IMR-90 (cell line): Measurements from ENCODE around the gene BEGAIN. TPM values are rescaled to one million over a fixed set of nuclear protein-coding genes. Genes with fewer than 3 reads are reported as not detected.

ENCODE experiments used
- ATAC-seq: fragments of 200-7000 bp; cut with Tn5 transposase; 2 replicates; pipeline ENCODE4 v1.9.1; 2020; ENCODE audit warnings: low read depth, mild to moderate bottlenecking, moderate library complexity
- BruUV-seq: library from RNA; stranded (reverse); fragments of 400-500 nt; replicated peaks from 2 replicates; lab custom pipeline; 2021; lab: Mats Ljungman, UMichigan
- CTCF ChIA-PET: fragments of 300-600 bp; formaldehyde crosslinking; extraction: SDS; loops from one replicate; lab custom pipeline; 2021; ENCODE audit warnings: antibody characterized with exemption; lab: Yijun Ruan, JAX
- POLR2A ChIA-PET: fragments of 300-600 bp; sonication (Branson Sonifier 250); formaldehyde crosslinking; loops from one replicate; lab custom pipeline; 2022; ENCODE audit warnings: antibody characterized with exemption; ENCODE audit not compliant: unreplicated experiment; lab: Charles Lee
- DNase-seq: peaks from one replicate; pipeline ENCODE4 v3.0.0; 2013
- H2AFZ ChIP-seq: replicated peaks from 2 replicates; pipeline ENCODE3; 2013; ENCODE audit warnings: low read length, mild to moderate bottlenecking; ENCODE audit not compliant: poor library complexity
- H2AK5ac ChIP-seq: 2 replicates; pipeline ENCODE4 v1.6.1; 2013; ENCODE audit warnings: low read depth, low read length, inconsistent platforms
- H2AK9ac ChIP-seq: replicated peaks from 2 replicates; pipeline ENCODE3; 2013; ENCODE audit warnings: mild to moderate bottlenecking, low read depth, low read length, moderate library complexity; ENCODE audit not compliant: poor library complexity
- H2BK120ac ChIP-seq: 2 replicates; pipeline ENCODE4 v1.6.1; 2013; ENCODE audit warnings: low read depth, low read length, inconsistent platforms
- H2BK15ac ChIP-seq: 3 replicates; pipeline ENCODE4 v1.6.1; 2013; ENCODE audit warnings: low read depth, low read length, inconsistent platforms
- H2BK20ac ChIP-seq: 2 replicates; pipeline ENCODE4 v1.6.1; 2013; ENCODE audit warnings: low read depth, mild to moderate bottlenecking, inconsistent platforms, low read length, moderate library complexity
- H2BK5ac ChIP-seq: 2 replicates; pipeline ENCODE4 v1.6.1; 2013; ENCODE audit warnings: mild to moderate bottlenecking, low read depth, low read length, inconsistent platforms; ENCODE audit not compliant: poor library complexity, severe bottlenecking
- H3K14ac ChIP-seq: replicated peaks from 2 replicates; pipeline ENCODE4 v1.6.1; 2013; ENCODE audit warnings: low read depth, low read length, inconsistent platforms
- H3K18ac ChIP-seq: 2 replicates; pipeline ENCODE4 v1.6.1; 2013; ENCODE audit warnings: low read depth, low read length, control low read depth
- H3K23ac ChIP-seq: 2 replicates; pipeline ENCODE4 v1.6.1; 2013; ENCODE audit warnings: low read depth, low read length, inconsistent platforms
- H3K27ac ChIP-seq: 2 replicates; pipeline ENCODE4 v1.5.1; 2013; ENCODE audit warnings: mild to moderate bottlenecking, control low read depth, low read length; ENCODE audit not compliant: insufficient read depth
- H3K27me3 ChIP-seq: 2 replicates; pipeline ENCODE4 v1.6.1; 2013; ENCODE audit warnings: low read length; ENCODE audit not compliant: control insufficient read depth, insufficient read depth
- H3K36me3 ChIP-seq: 2 replicates; pipeline ENCODE4 v1.6.1; 2013; ENCODE audit warnings: low read length, mixed read lengths; ENCODE audit not compliant: control insufficient read depth, insufficient read depth
- H3K4ac ChIP-seq: 2 replicates; pipeline ENCODE4 v1.6.1; 2013; ENCODE audit warnings: low read depth, low read length, inconsistent platforms
- H3K4me1 ChIP-seq: 2 replicates; pipeline ENCODE4 v1.6.1; 2013; ENCODE audit warnings: low read length, mixed read lengths; ENCODE audit not compliant: control insufficient read depth, insufficient read depth
- H3K4me2 ChIP-seq: 2 replicates; pipeline ENCODE4 v1.6.1; 2013; ENCODE audit warnings: low read depth, mild to moderate bottlenecking, control low read depth, low read length, moderate library complexity
- H3K4me3 ChIP-seq: 2 replicates; pipeline ENCODE4 v1.5.1; 2013; ENCODE audit warnings: low read depth, mild to moderate bottlenecking, control low read depth, low read length, moderate library complexity; ENCODE audit not compliant: insufficient read depth
- H3K56ac ChIP-seq: 2 replicates; pipeline ENCODE4 v1.6.1; 2013; ENCODE audit warnings: low read length, inconsistent platforms; ENCODE audit not compliant: insufficient read depth; ENCODE audit errors: extremely low read depth
- H3K79me1 ChIP-seq, 2 experiments: 2 replicates each; pipeline ENCODE4 v1.6.1; 2013; ENCODE audit warnings: low read length in 2 of 2, inconsistent platforms in 1 of 2, low read depth in 1 of 2
- H3K9ac ChIP-seq: 2 replicates; pipeline ENCODE4 v1.6.1; 2013; ENCODE audit warnings: low read depth, low read length, control low read depth
- H3K9me1 ChIP-seq: 2 replicates; pipeline ENCODE4 v1.6.1; 2013; ENCODE audit warnings: low read length, inconsistent platforms; ENCODE audit not compliant: insufficient read depth
- H3K9me3 ChIP-seq: 2 replicates; pipeline ENCODE4 v1.6.1; 2013; ENCODE audit warnings: low read length; ENCODE audit not compliant: control insufficient read depth, insufficient read depth
- H4K20me1 ChIP-seq: 2 replicates; pipeline ENCODE4 v1.6.1; 2013; ENCODE audit warnings: low read length, inconsistent platforms; ENCODE audit not compliant: insufficient read depth
- H4K5ac ChIP-seq: 2 replicates; pipeline ENCODE4 v1.6.1; 2013; ENCODE audit warnings: mild to moderate bottlenecking, low read depth, low read length, control low read depth
- H4K8ac ChIP-seq, 2 experiments: 2 replicates each; pipeline ENCODE4 v1.6.1; 2013; ENCODE audit warnings: low read depth in 2 of 2, low read length in 2 of 2, control low read depth in 1 of 2, inconsistent platforms in 1 of 2
- H4K91ac ChIP-seq: 2 replicates; pipeline ENCODE4 v1.6.1; 2013; ENCODE audit warnings: low read depth, low read length, inconsistent platforms; ENCODE audit not compliant: insufficient read depth
- BHLHE40 ChIP-seq: fragments of 150-350 bp; IDR thresholded peaks from 2 replicates; pipeline ENCODE4 v1.6.1; 2016; ENCODE audit warnings: mild to moderate bottlenecking, low read depth, low read length
- CEBPB ChIP-seq: IDR thresholded peaks from 2 replicates; pipeline ENCODE4 v1.6.1; 2012; ENCODE audit warnings: low read depth, low read length, improper control_type of control experiment
- CHD1 ChIP-seq: IDR thresholded peaks from 2 replicates; pipeline ENCODE4 v1.6.1; 2012; ENCODE audit warnings: low read depth, low read length, improper control_type of control experiment
- FOS ChIP-seq: fragments of 150-350 bp; IDR thresholded peaks from 2 replicates; pipeline ENCODE4 v1.6.1; 2016; ENCODE audit warnings: low read depth, low read length
- MAFK ChIP-seq: IDR thresholded peaks from 2 replicates; pipeline ENCODE4 v1.6.1; 2012; ENCODE audit warnings: low read depth, low read length, improper control_type of control experiment
- MAZ ChIP-seq: IDR thresholded peaks from 2 replicates; pipeline ENCODE4 v1.6.1; 2012; ENCODE audit warnings: low read depth, mild to moderate bottlenecking, low read length, improper control_type of control experiment, moderate library complexity, borderline replicate concordance
- MXI1 ChIP-seq: IDR thresholded peaks from 2 replicates; pipeline ENCODE4 v1.6.1; 2012; ENCODE audit warnings: low read depth, mild to moderate bottlenecking, low read length, moderate library complexity, borderline replicate concordance
- NFE2L2 ChIP-seq: fragments of 150-350 bp; IDR thresholded peaks from 2 replicates; pipeline ENCODE4 v1.6.1; 2016; ENCODE audit warnings: low read depth, mild to moderate bottlenecking, low read length
- POLR2A ChIP-seq: IDR thresholded peaks from 2 replicates; pipeline ENCODE4 v1.6.1; 2012; ENCODE audit warnings: mild to moderate bottlenecking, low read depth, low read length
- RAD21 ChIP-seq: IDR thresholded peaks from 2 replicates; pipeline ENCODE4 v1.6.1; 2012; ENCODE audit warnings: low read length, improper control_type of control experiment
- RCOR1 ChIP-seq: IDR thresholded peaks from 2 replicates; pipeline ENCODE4 v1.6.1; 2012; ENCODE audit warnings: mild to moderate bottlenecking, low read length, improper control_type of control experiment; ENCODE audit not compliant: insufficient replicate concordance
- RFX5 ChIP-seq: IDR thresholded peaks from 2 replicates; pipeline ENCODE4 v1.8.0; 2012; ENCODE audit warnings: low read depth, mild to moderate bottlenecking, low read length, moderate library complexity
- SMC3 ChIP-seq: fragments of 150-350 bp; IDR thresholded peaks from 2 replicates; pipeline ENCODE4 v1.6.1; 2016; ENCODE audit warnings: low read depth, mild to moderate bottlenecking, antibody characterized with exemption, low read length, moderate library complexity
- WGBS, 2 experiments: methylation state at CpG; one replicate each; pipeline versions ENCODE4 v1.1.5 to v1.1.7; 2013; ENCODE audit warnings: missing lambda C conversion rate in 2 of 2; ENCODE audit not compliant: insufficient read length in 1 of 2; ENCODE audit errors: extremely low coverage in 2 of 2; 5-methylcytosine and 5-hydroxymethylcytosine counted together
- dilution Hi-C: fragments of 300-500 bp; cut with HindIII; formaldehyde crosslinking; loops from one replicate; pipeline ENCODE4 v1.14.3; 2018; ENCODE audit warnings: low sequenced_read_pairs; ENCODE audit not compliant: unreplicated experiment
- in situ Hi-C: fragments of 300-500 bp; cut with MboI; formaldehyde crosslinking; loops from 3 replicates; pipeline ENCODE4 v1.14.3; 2019; ENCODE audit warnings: low sequenced_read_pairs, inconsistent platforms, mixed read lengths
- intact Hi-C: fragments of 100-400 bp; cut with micrococcal nuclease; formaldehyde crosslinking; loops from 2 replicates; pipeline ENCODE4 v1.10.0; 2022
- polyA plus RNA-seq, 3 experiments: library from polyadenylated mRNA; depleted of rRNA; stranded (reverse); fragments of >200 nt; gene quantifications; 2 replicates each; pipeline ENCODE4 v1.2.3, GENCODE V29; 2012; ENCODE audit warnings: low replicate concordance in 1 of 3
- total RNA-seq: library from RNA; depleted of rRNA; stranded (reverse); fragments of >200 nt; gene quantifications from 2 replicates; pipeline ENCODE4 v1.2.3, GENCODE V29; 2012
- TF ChIP-seq, protein P1 (sequence below): fragments of 150-350 bp; IDR thresholded peaks from 2 replicates; pipeline ENCODE4 v1.6.1; 2016; ENCODE audit warnings: low read depth, mild to moderate bottlenecking, low read length, moderate library complexity, borderline replicate concordance
- TF ChIP-seq, protein P2 (sequence below): conservative IDR thresholded peaks from 2 replicates; pipeline ENCODE4 v1.5.1; 2012; ENCODE audit warnings: mild to moderate bottlenecking, low read depth, low read length, improper control_type of control experiment
- TF ChIP-seq, protein P3 (sequence below): fragments of 150-350 bp; IDR thresholded peaks from 2 replicates; pipeline ENCODE4 v1.6.1; 2017; ENCODE audit warnings: mild to moderate bottlenecking, antibody characterized with exemption, low read length, low read depth

Gene BEGAIN
- total and polyA plus RNA-seq, 2 of the 4 experiments (the other 2 are of a cell fraction): 0.18 to 0.99 TPM

GRCh38 chr14:100573002-100573756, 14.0 kb downstream of the BEGAIN start:
- no peak for DNase-seq
- ChIA-PET CTCF (no interaction called here), POLR2A (no interaction called here)
- Histone ChIP-seq H4K8ac (no peak overlapping the region), H2BK20ac (no peak overlapping the region), H3K4me1 (peaks cover 3% of the 10 kb centered on the region; the same call in 1 of the 2 replicates), H3K23ac (no peak overlapping the region), H2AK9ac (no peak overlapping the region), H3K36me3 (no peaks in the 10 kb centered on the region), H3K27ac (no peak overlapping the region), H2AFZ (peak overlapping the region; percentile 32), H3K9me3 (no peaks in the 10 kb centered on the region), H4K91ac (no peak overlapping the region), H3K56ac (no peak overlapping the region), H3K18ac (no peak overlapping the region), H3K9ac (no peak overlapping the region), H3K79me1 (no peaks in the 10 kb centered on the region), H3K14ac (no peak overlapping the region), H2BK120ac (no peak overlapping the region), H2AK5ac (no peak overlapping the region), H2BK5ac (no peak overlapping the region), H2BK15ac (no peak overlapping the region), H3K4me3 (no peak overlapping the region), H3K9me1 (no peaks in the 10 kb centered on the region), H4K5ac (no peak overlapping the region), H4K20me1 (no peaks in the 10 kb centered on the region), H3K4ac (no peak overlapping the region), H3K4me2 (no peak overlapping the region), H3K27me3 (peaks cover 72% of the 10 kb centered on the region)
- whole genome bisulfite sequencing, 2 experiments: no CpG with 5 or more reads among the region's 18 CpGs
- TF ChIP-seq SMC3 (no peak), RAD21 (no peak), BHLHE40 (no peak), POLR2A (no peak), RFX5 (no peak), MAZ (no peak), CEBPB (no peak), CHD1 (no peak), NFE2L2 (no peak), MXI1 (no peak), MAFK (no peak), RCOR1 (no peak), FOS (no peak)
- TF ChIP-seq, protein P1, sequence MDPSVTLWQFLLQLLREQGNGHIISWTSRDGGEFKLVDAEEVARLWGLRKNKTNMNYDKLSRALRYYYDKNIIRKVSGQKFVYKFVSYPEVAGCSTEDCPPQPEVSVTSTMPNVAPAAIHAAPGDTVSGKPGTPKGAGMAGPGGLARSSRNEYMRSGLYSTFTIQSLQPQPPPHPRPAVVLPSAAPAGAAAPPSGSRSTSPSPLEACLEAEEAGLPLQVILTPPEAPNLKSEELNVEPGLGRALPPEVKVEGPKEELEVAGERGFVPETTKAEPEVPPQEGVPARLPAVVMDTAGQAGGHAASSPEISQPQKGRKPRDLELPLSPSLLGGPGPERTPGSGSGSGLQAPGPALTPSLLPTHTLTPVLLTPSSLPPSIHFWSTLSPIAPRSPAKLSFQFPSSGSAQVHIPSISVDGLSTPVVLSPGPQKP: no peak
- TF ChIP-seq, protein P2, sequence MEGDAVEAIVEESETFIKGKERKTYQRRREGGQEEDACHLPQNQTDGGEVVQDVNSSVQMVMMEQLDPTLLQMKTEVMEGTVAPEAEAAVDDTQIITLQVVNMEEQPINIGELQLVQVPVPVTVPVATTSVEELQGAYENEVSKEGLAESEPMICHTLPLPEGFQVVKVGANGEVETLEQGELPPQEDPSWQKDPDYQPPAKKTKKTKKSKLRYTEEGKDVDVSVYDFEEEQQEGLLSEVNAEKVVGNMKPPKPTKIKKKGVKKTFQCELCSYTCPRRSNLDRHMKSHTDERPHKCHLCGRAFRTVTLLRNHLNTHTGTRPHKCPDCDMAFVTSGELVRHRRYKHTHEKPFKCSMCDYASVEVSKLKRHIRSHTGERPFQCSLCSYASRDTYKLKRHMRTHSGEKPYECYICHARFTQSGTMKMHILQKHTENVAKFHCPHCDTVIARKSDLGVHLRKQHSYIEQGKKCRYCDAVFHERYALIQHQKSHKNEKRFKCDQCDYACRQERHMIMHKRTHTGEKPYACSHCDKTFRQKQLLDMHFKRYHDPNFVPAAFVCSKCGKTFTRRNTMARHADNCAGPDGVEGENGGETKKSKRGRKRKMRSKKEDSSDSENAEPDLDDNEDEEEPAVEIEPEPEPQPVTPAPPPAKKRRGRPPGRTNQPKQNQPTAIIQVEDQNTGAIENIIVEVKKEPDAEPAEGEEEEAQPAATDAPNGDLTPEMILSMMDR: no peak
- TF ChIP-seq, protein P3, sequence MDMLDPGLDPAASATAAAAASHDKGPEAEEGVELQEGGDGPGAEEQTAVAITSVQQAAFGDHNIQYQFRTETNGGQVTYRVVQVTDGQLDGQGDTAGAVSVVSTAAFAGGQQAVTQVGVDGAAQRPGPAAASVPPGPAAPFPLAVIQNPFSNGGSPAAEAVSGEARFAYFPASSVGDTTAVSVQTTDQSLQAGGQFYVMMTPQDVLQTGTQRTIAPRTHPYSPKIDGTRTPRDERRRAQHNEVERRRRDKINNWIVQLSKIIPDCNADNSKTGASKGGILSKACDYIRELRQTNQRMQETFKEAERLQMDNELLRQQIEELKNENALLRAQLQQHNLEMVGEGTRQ: no peak
- in situ Hi-C loops (no loop called here), intact Hi-C loops (no loop called here), dilution Hi-C loops (no loop called here)
- ATAC-seq: no peak
- BruUV-seq: no TSS peak
